Suprapubic skin (tissue), 4 donors: ENCODE results near the gene STX4. TPM values are rescaled to one million over a fixed set of nuclear protein-coding genes. Genes with fewer than 3 reads are reported as not detected.

Experiments
- DNase-seq, 2 donors: peaks; one replicate each; pipeline ENCODE4 v3.0.0-alpha.2; 2019; ENCODE audit warnings: low spot score in 2 of 2
- H3K27ac ChIP-seq: fragments of 200-600 bp; sonication (generic); one replicate; pipeline ENCODE4 v1.5.1; 2019
- H3K27me3 ChIP-seq: fragments of 200-600 bp; sonication (generic); one replicate; pipeline ENCODE4 v1.5.1; 2019
- H3K36me3 ChIP-seq: fragments of 200-600 bp; sonication (generic); one replicate; pipeline ENCODE4 v1.5.1; 2019
- H3K4me1 ChIP-seq: fragments of 200-600 bp; sonication (generic); one replicate; pipeline ENCODE4 v1.5.1; 2019
- H3K4me3 ChIP-seq: fragments of 200-600 bp; sonication (generic); one replicate; pipeline ENCODE4 v1.5.1; 2019; ENCODE audit warnings: mild to moderate bottlenecking
- H3K9me3 ChIP-seq: fragments of 200-600 bp; sonication (generic); one replicate; pipeline ENCODE4 v1.5.1; 2019
- CTCF ChIP-seq, 2 donors: fragments of 200-600 bp in 1 of 2; fragments of 450-650 bp in 1 of 2; sonication (generic) in 1 of 2; IDR thresholded peaks; one replicate each; pipeline ENCODE4 v1.5.1; 2016 to 2019; ENCODE audit warnings: antibody characterized with exemption in 2 of 2, mild to moderate bottlenecking in 1 of 2, moderate library complexity in 1 of 2
- EP300 ChIP-seq: sonication (generic); formaldehyde crosslinking; IDR thresholded peaks from one replicate; pipeline ENCODE4 v1.6.1; 2017; ENCODE audit warnings: antibody characterized with exemption
- POLR2A ChIP-seq, 2 donors: fragments of 450-650 bp; IDR thresholded peaks; one replicate each; pipeline ENCODE4 v1.6.1; 2017; ENCODE audit warnings: antibody characterized with exemption in 2 of 2, mild to moderate bottlenecking in 2 of 2, moderate library complexity in 2 of 2
- POLR2AphosphoS5 ChIP-seq, 3 donors: sonication (generic); formaldehyde crosslinking; IDR thresholded peaks; one replicate each; pipeline ENCODE4 v1.6.1; 2017; ENCODE audit warnings: antibody characterized with exemption in 3 of 3
- WGBS: methylation state at CpG from one replicate; pipeline ENCODE4 v1.1.5; 2018; 5-methylcytosine and 5-hydroxymethylcytosine counted together
- total RNA-seq, 4 donors: library from RNA; depleted of rRNA; stranded (reverse); fragments of >200 nt; gene quantifications; one replicate each; pipeline ENCODE4 v1.1.0, GENCODE V29; 2016

STX4 gene
- total RNA-seq, 4 donors from 2014 or later, result 32.5 to 118 (median 47.8) TPM

GRCh38 chr16:31064882-31065461, 31.6 kb downstream of the STX4 start:
- DNase-seq, result no peak

GRCh38 chr16:31067342-31067741, 34.0 kb downstream of the STX4 start:
- Histone ChIP-seq H3K36me3 (peaks cover 10% of the 10 kb centered on the region), H3K9me3 (no peaks in the 10 kb centered on the region), H3K27me3 (no peaks in the 10 kb centered on the region), H3K27ac (no peak overlapping the region), H3K4me3 (no peak overlapping the region), H3K4me1 (peaks cover 30% of the 10 kb centered on the region)
- 85% methylated on average over 3 of the region's 3 CpGs for WGBS
- DNase-seq, result no peak
- no peak for TF ChIP-seq POLR2AphosphoS5 (IDR thresholded peaks at IDR 0.05)
- no peak for TF ChIP-seq EP300
- no peak for TF ChIP-seq CTCF (IDR thresholded peaks at IDR 0.05)
- TF ChIP-seq POLR2A (IDR thresholded peaks at IDR 0.05), result no peak

More at GRCh38 chr16:31064882-31065461, 31.6 kb downstream of the STX4 start:
- Histone ChIP-seq H3K9me3 (no peaks in the 10 kb centered on the region), H3K27ac (peak overlapping the region; percentile 79), H3K4me3 (no peak overlapping the region), H3K4me1 (peaks cover 16% of the 10 kb centered on the region), H3K36me3 (peaks cover 31% of the 10 kb centered on the region), H3K27me3 (no peaks in the 10 kb centered on the region)
- no peak for TF ChIP-seq POLR2A (IDR thresholded peaks at IDR 0.05)
- peak in 1 of 3 donors; percentile 9 for TF ChIP-seq POLR2AphosphoS5 (IDR thresholded peaks at IDR 0.05)
- TF ChIP-seq CTCF (IDR thresholded peaks at IDR 0.05), result no peak
- TF ChIP-seq EP300, result no peak
- WGBS, result 38% methylated on average over 4 of the region's 4 CpGs

DNA sequence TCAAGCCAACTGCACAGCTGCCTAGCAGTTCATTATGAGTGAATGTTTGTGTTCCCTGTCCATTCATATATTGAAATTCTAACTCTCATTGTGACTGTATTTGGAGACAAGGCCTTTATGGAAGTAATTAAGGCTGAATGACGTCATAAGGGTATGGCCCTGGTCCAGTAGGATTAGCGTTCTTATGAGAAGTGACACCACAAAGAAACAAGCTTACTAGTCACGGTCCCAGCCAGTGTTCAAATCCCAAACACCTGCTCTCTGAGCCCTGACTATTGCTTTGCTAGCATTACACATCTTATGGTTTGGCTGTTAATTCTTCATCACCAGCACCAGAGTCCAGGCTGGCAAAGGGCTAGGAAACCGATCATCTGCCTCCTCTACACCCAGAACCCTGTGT, 38.5 kb downstream of the STX4 start:
- Histone ChIP-seq H3K36me3 (peaks cover 8% of the 10 kb centered on the region), H3K27me3 (no peaks in the 10 kb centered on the region), H3K27ac (peak overlapping the region; percentile 93), H3K9me3 (no peaks in the 10 kb centered on the region), H3K4me1 (peaks cover 36% of the 10 kb centered on the region), H3K4me3 (peak overlapping the region; percentile 91)
- 18% methylated on average over 4 of the region's 4 CpGs for WGBS
- TF ChIP-seq POLR2A (IDR thresholded peaks at IDR 0.05), result no peak
- TF ChIP-seq CTCF (IDR thresholded peaks at IDR 0.05), result no peak
- no peak for TF ChIP-seq POLR2AphosphoS5 (IDR thresholded peaks at IDR 0.05)
- no peak for TF ChIP-seq EP300
- DNase-seq, result no peak

GRCh38 chr16:31072540-31073141, 39.3 kb downstream of the STX4 start:
- Histone ChIP-seq H3K36me3 (peaks cover 16% of the 10 kb centered on the region), H3K27ac (peak overlapping the region; percentile 93), H3K4me1 (peaks cover 36% of the 10 kb centered on the region), H3K9me3 (no peaks in the 10 kb centered on the region), H3K4me3 (peak overlapping the region; percentile 91), H3K27me3 (no peaks in the 10 kb centered on the region)
- no peak for DNase-seq
- 2% methylated on average over 15 of the region's 27 CpGs for WGBS
- TF ChIP-seq POLR2A (IDR thresholded peaks at IDR 0.05) (no peak), EP300 (no peak), CTCF (IDR thresholded peaks at IDR 0.05) (no peak), POLR2AphosphoS5 (IDR thresholded peaks at IDR 0.05) (no peak)

DNA sequence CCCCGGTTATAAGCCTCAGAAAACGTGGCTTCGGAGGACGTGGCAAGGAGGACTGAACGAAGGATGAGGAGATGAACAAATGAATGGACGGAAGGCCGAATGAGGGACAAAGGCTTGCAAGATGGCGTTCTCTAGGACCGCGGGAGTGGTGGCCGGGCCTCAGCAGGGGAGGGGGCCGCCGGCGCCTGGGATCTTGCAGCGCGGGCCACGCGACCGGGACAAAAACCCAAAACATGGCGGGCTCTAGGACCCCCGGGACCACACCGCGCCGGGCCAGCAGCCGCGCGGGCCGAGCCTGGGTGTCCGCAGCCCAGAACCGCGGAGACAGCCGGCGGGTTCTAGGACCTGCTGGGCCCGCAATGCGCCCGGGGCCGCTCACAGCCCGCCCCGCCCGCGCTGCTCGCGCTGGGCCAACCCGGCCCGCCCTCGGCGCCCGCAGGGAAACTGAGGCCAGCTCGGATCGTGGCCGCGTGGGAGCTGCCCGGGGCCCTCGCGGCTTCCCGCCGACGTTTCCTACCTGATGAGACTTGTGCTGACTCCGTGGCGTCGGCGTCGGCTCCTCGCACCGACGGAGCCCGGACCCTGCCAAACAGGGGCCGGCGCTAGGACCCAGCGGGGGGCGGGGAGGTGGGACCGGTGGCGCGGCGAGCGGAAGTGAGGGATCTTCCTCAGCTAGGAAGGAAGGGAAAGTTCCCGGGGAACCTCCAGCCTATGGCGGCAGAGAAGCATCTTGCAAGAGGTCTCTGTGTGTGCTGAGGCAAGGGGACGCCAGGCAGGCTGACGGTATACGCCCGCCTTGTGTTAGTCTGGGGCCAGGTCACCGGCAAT, 40.0 kb downstream of the STX4 start:
- DNase-seq, result peak; percentile 94 to 95
- under 1% methylated on average over 29 of the region's 83 CpGs for WGBS
- peaks cover 36% of the 10 kb centered on the region for H3K4me1 ChIP-seq
- no peaks in the 10 kb centered on the region for H3K27me3 ChIP-seq
- H3K4me3 ChIP-seq, result peak overlapping the region; percentile 91
- TF ChIP-seq POLR2AphosphoS5 (IDR thresholded peaks at IDR 0.05), result peak in 1 of 3 donors; percentile 76
- TF ChIP-seq EP300, result no peak
- H3K36me3 ChIP-seq, result peaks cover 23% of the 10 kb centered on the region
- peak overlapping the region; percentile 93 for H3K27ac ChIP-seq
- H3K9me3 ChIP-seq, result no peaks in the 10 kb centered on the region
